Stomach (tissue), 9 donors: Measurements from ENCODE around the gene MARCHF6. TPM values are rescaled to one million over a fixed set of nuclear protein-coding genes. Genes with fewer than 3 reads are reported as not detected.

Source experiments
- DNase-seq, 2 donors: peaks; one replicate each; pipeline versions ENCODE4 v3.0.0 to v3.0.0-alpha.2; 2013 to 2019
- H3K27ac ChIP-seq, 5 donors: fragments of 200-600 bp in 4 of 5; sonication (generic) in 4 of 5; one replicate each; pipeline ENCODE4 v1.5.1; 2013 to 2019; ENCODE audit warnings: mild to moderate bottlenecking in 1 of 5, moderate library complexity in 1 of 5
- H3K27me3 ChIP-seq, 3 donors: fragments of 200-600 bp; sonication (generic); one replicate each; pipeline ENCODE4 v1.5.1; 2017 to 2019; ENCODE audit warnings: mixed run types in 1 of 3
- H3K36me3 ChIP-seq, 4 donors: fragments of 200-600 bp; sonication (generic); 1 replicate in 3 of 4; 2 replicates in 1 of 4; pipeline ENCODE4 v1.5.1; 2016 to 2019
- H3K4me1 ChIP-seq, 4 donors: fragments of 200-600 bp; sonication (generic); one replicate each; pipeline ENCODE4 v1.5.1; 2016 to 2019
- H3K4me3 ChIP-seq, 4 donors: fragments of 200-600 bp; sonication (generic) in 3 of 4; one replicate each; pipeline ENCODE4 v1.5.1; 2016 to 2019; ENCODE audit warnings: mild to moderate bottlenecking in 1 of 4
- H3K9me3 ChIP-seq, 4 donors: fragments of 200-600 bp; sonication (generic); one replicate each; pipeline ENCODE4 v1.5.1; 2016 to 2019
- EP300 ChIP-seq: sonication (generic); formaldehyde crosslinking; IDR thresholded peaks from one replicate; pipeline ENCODE4 v1.6.1; 2017; ENCODE audit warnings: antibody characterized with exemption
- POLR2A ChIP-seq, 4 donors: fragments of 450-650 bp; IDR thresholded peaks; one replicate each; pipeline ENCODE4 v1.6.1; 2016; ENCODE audit warnings: antibody characterized with exemption in 4 of 4, control low read depth in 2 of 4, mild to moderate bottlenecking in 1 of 4, moderate library complexity in 1 of 4
- POLR2AphosphoS5 ChIP-seq, 3 donors: sonication (generic); formaldehyde crosslinking; IDR thresholded peaks; one replicate each; pipeline ENCODE4 v1.6.1; 2016; ENCODE audit warnings: antibody characterized with exemption in 3 of 3
- whole genome bisulfite sequencing, 5 donors: extraction: QIAGEN DNeasy Blood & Tissue Kit in 3 of 5; methylation state at CpG; one replicate each; pipeline versions ENCODE4 v1.1.5 to v1.1.7; 2013 to 2018; 5-methylcytosine and 5-hydroxymethylcytosine counted together
- intact Hi-C: fragments of 100-400 bp; cut with DNase I; formaldehyde crosslinking; loops from one replicate; pipeline ENCODE4 v1.15.1; 2023; ENCODE audit warnings: low total_unique reads
- polyA plus RNA-seq, 3 donors: library from polyadenylated mRNA; stranded (reverse); fragments of 200-250 nt; gene quantifications; one replicate each; pipeline ENCODE4 v1.2.3, GENCODE V29; 2013
- total RNA-seq, 5 donors: library from RNA; depleted of rRNA; stranded (reverse); fragments of >200 nt; gene quantifications; one replicate each; pipeline versions ENCODE4 v1.1.0 to v1.2.3, GENCODE V29; 2014 to 2016
- TF ChIP-seq, protein P1 (sequence below), 7 experiments: fragments of 450-650 bp in 4 of 7; fragments of 200-600 bp in 3 of 7; sonication (generic) in 3 of 7; IDR thresholded peaks; one replicate each; pipeline ENCODE4 v1.5.1; 2016 to 2019; ENCODE audit warnings: antibody characterized with exemption in 7 of 7, control low read depth in 2 of 7, mild to moderate bottlenecking in 1 of 7
- donor health status: healthy with polysubstance abuse.
- donor health status: Bipolar disorder and iron deficiency.
- donor health status: healthy.

MARCHF6 gene
- total and polyA plus RNA-seq, 8 donors, result 11.8 to 384 (median 83.9) TPM

- Histone ChIP-seq H3K9me3 (no peaks in the 10 kb centered on the region), H3K27me3 (no peaks in the 10 kb centered on the region), H3K4me3 (no peak overlapping the region), H3K27ac (no peak overlapping the region), H3K4me1 (no peaks in the 10 kb centered on the region), H3K36me3 (peaks cover 41 to 97% (median 93%) of the 10 kb centered on the region in 4 donors)
- intact Hi-C loops, result no loop called here
- TF ChIP-seq, protein P1, sequence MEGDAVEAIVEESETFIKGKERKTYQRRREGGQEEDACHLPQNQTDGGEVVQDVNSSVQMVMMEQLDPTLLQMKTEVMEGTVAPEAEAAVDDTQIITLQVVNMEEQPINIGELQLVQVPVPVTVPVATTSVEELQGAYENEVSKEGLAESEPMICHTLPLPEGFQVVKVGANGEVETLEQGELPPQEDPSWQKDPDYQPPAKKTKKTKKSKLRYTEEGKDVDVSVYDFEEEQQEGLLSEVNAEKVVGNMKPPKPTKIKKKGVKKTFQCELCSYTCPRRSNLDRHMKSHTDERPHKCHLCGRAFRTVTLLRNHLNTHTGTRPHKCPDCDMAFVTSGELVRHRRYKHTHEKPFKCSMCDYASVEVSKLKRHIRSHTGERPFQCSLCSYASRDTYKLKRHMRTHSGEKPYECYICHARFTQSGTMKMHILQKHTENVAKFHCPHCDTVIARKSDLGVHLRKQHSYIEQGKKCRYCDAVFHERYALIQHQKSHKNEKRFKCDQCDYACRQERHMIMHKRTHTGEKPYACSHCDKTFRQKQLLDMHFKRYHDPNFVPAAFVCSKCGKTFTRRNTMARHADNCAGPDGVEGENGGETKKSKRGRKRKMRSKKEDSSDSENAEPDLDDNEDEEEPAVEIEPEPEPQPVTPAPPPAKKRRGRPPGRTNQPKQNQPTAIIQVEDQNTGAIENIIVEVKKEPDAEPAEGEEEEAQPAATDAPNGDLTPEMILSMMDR (IDR thresholded peaks at IDR 0.05), result no peak
- TF ChIP-seq EP300, result no peak
- TF ChIP-seq POLR2A (IDR thresholded peaks at IDR 0.05), result no peak
- TF ChIP-seq POLR2AphosphoS5 (IDR thresholded peaks at IDR 0.05), result no peak
- 66 to 84% (median 82%) methylated on average over 2 of the region's 2 CpGs for WGBS, 5 donors
- no peak for DNase-seq
Measured at GRCh38 chr5:10393491-10393890, 40.0 kb downstream of the MARCHF6 start.

DNA sequence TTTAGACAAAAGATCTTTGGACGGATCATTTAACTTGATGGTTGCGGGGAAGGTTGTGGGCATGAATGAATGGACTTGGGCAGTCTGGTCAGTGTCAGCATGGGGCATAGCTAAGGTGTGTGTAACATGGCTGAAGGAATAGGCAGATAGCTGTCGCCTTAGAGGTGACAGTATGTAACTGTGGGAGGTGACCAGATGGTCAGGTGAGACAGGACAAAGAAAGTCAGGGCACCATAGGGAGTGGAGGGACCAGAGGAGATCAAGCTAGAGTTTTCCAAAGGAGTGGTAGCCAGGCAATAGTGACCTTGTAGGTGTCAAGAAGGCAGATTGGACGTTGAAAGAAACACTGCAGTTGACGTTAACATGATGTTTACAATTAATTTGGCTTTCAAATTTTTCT is 43.1 kb downstream of the MARCHF6 start:
- H3K36me3 ChIP-seq, result peaks cover 29 to 92% (median 75%) of the 10 kb centered on the region in 4 donors
- 73 to 85% (median 77%) methylated on average over 5 of the region's 5 CpGs for WGBS, 5 donors

GRCh38 chr5:10399839-10400238 is 46.3 kb downstream of the MARCHF6 start:
- intact Hi-C loops, result no loop called here
- H3K27me3 ChIP-seq, result no peaks in the 10 kb centered on the region
- no peak for DNase-seq
- H3K4me1 ChIP-seq, result no peaks in the 10 kb centered on the region
- TF ChIP-seq POLR2AphosphoS5 (IDR thresholded peaks at IDR 0.05) (no peak), EP300 (no peak), POLR2A (IDR thresholded peaks at IDR 0.05) (no peak)
- TF ChIP-seq, protein P1 (IDR thresholded peaks at IDR 0.05), result no peak
- H3K4me3 ChIP-seq, result no peak overlapping the region
- peaks cover 28 to 92% (median 72%) of the 10 kb centered on the region in 4 donors for H3K36me3 ChIP-seq
- H3K27ac ChIP-seq, result no peak overlapping the region
- H3K9me3 ChIP-seq, result no peaks in the 10 kb centered on the region

More for the DNA sequence above, 43.1 kb downstream of the MARCHF6 start:
- intact Hi-C loops, result no loop called here
- Histone ChIP-seq H3K4me3 (no peak overlapping the region), H3K4me1 (no peaks in the 10 kb centered on the region), H3K9me3 (no peaks in the 10 kb centered on the region), H3K27ac (no peak overlapping the region), H3K27me3 (no peaks in the 10 kb centered on the region)
- DNase-seq, result no peak
- TF ChIP-seq, protein P1 (IDR thresholded peaks at IDR 0.05), result no peak
- TF ChIP-seq EP300, result no peak

DNA sequence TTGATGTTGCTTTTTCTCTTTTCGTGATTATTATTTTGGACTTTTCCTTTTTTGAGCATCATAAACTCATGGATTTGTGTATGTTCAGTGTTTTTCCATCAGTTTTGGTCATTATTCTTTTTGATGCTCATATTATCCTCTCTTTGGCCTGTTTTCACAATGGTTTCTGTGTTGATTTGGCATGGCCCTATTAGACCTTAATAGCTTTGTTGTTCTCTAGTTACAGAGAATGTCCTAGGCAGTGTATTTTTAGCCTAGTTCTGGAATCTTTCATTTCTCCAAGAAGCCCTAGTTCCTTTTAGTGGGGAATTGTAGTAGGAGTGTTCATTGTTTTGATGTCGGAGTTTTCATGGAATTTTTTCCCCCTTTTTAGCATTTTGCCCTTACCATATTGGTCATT is 46.9 kb downstream of the MARCHF6 start:
- H3K9me3 ChIP-seq, result no peaks in the 10 kb centered on the region
- DNase-seq, result no peak
- TF ChIP-seq EP300 (no peak), POLR2AphosphoS5 (IDR thresholded peaks at IDR 0.05) (no peak), POLR2A (IDR thresholded peaks at IDR 0.05) (no peak)
- TF ChIP-seq, protein P1 (IDR thresholded peaks at IDR 0.05), result no peak
- H3K4me3 ChIP-seq, result no peak overlapping the region
- peak overlapping the region in 1 of 5 donors; percentile 17 for H3K27ac ChIP-seq
- H3K27me3 ChIP-seq, result no peaks in the 10 kb centered on the region
- intact Hi-C loops, result no loop called here
- no peaks in the 10 kb centered on the region for H3K4me1 ChIP-seq
- WGBS, 5 donors, result 83 to 99% (median 93%) methylated on average over 2 of the region's 2 CpGs
- H3K36me3 ChIP-seq, result peaks cover 31 to 92% (median 72%) of the 10 kb centered on the region in 4 donors
